Activated T-cell treated with anti-CD3 and anti-CD28 coated beads for 48 hours (primary cell): ENCODE results near the gene PIGBOS1.
"Not testable (repeated sequence)": the region's sequence is repeated elsewhere in the genome, so short reads cannot be mapped to it uniquely, and the experiment has no call there.

Experiments
- DNase-seq: peaks from one replicate; pipeline ENCODE4 v3.0.0-alpha.2; 2020; ENCODE audit warnings: low read depth

PIGBOS1 gene, protein sequence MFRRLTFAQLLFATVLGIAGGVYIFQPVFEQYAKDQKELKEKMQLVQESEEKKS

GRCh38 chr15:55318588-55319494 is at the start of gene PIGBOS1, which contains the start of gene PIGB:
PIGBOS1 (minus strand) TSS chr15:55319123; CDS start chr15:55317792, 1,331 bp downstream.
PIGB (plus strand) TSS chr15:55319222; CDS start chr15:55319251, 29 bp downstream.
- DNase-seq, result peak; percentile 71

DNA sequence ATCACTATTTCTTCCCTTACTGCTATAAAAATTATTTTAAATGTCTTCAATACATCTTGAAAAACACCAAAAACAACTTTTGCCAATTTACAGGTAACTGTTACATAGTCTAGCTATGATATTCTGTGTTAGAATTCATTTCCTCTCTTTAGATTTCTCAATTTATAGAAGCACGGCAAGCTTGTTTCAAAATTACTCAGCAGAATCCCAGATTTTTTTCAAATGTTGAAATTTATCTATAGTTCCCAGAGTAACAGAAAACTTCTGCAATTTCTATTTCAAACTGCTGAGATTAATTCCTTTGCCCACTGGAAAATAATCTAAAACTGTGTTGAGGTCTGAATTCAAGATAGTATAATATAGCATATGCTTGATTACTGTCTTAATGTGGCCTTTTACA is 48.1 kb upstream of the PIGBOS1 start:
- no peak for DNase-seq

GRCh38 chr15:55362641-55363040 is 43.7 kb upstream of the PIGBOS1 start:
- DNase-seq, result no peak

GRCh38 chr15:55361048-55361447 is 42.1 kb upstream of the PIGBOS1 start:
- DNase-seq, result no peak

DNA sequence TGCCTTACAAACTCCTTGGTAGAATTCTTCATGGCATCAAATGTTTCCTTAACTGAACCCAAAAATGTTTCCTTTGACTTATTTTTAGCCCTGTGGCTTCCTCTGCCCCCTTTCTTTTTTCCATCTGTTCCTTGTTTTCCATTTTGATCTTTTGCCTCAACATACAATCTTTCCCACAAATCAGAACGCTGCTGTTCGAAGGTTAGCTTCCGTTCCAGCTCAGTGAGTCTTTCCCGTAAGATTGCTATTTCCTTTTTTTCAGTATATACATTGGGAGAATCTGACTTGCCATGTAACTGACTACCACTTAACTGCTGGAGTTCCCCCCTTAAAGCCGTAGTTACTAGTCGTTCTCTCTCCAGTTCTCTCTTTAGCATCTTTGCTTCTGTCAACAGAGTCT is 41.3 kb upstream of the PIGBOS1 start:
- no peak for DNase-seq

DNA sequence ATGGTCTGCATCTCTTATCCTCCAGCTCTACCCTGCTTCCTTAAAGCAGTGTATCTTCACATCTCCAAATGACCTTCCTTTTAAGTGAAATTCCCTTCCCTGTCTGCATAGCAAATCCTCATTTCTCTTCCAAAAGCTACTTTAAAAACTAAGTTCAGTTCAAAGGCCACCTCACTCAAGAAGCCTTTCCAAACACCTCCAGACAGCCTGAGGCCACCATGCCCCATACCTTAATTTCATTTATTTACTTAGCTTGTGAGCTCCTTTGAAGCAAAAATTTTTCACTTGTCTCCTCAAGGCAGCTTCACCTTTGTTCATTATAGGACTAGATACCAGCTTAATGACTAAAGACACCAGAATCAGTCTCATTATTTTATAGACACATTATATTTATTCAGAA is 39.5 kb upstream of the PIGBOS1 start:
- DNase-seq, result no peak

GRCh38 chr15:55357774-55358173 is 38.9 kb upstream of the PIGBOS1 start:
- DNase-seq, result no peak

DNA sequence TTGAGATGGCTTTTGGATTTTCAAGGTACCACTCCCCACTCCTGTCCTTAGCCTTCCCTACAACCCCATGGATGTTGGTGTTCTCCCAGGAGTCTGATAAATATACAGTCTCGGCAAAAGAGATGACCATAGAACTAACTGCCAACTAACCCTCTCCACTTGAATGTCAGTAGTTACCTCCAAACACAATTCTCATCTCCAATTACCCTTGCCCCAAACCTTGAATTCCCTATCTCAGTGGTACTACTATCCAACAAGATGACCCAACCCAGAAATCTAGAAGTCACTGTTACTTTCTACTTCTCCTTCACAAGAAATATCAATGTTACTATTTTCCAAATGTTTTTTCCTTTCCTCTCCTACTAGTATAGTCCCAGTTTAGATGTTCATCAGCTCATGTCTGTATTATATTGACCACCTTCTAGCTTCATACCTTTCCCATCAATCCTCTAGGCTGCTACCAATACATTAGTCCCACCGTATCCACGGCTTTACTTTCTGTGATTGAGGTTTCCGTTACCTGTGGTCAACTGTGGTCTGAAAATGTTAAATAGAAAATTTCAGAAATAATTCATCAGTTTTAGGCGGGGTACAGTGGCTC is 38.2 kb upstream of the PIGBOS1 start:
- DNase-seq, result no peak

DNA sequence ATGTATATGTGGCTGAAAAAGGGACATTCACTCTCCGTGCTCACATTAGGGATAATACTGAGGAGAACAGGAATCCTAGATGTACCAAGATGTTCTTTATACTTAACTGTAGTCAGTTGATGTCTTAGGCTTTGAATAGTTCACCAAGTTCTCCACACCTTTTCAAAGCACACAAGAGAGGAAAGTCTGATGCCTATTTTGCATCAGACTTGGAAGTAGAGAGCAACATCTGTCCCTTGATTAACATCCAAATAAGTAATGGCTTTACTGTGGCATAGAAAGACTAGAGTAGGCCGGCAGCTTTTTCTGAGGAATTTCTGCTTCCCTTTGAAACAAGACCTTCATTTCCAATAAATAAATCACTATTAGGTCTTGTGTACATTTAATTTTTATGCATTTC is 34.1 kb upstream of the PIGBOS1 start:
- DNase-seq, result no peak

GRCh38 chr15:55349282-55349681 is 30.4 kb upstream of the PIGBOS1 start:
- DNase-seq, result no peak

- no peak for DNase-seq
Measured at GRCh38 chr15:55348281-55348778, 29.4 kb upstream of the PIGBOS1 start.

GRCh38 chr15:55344206-55344605 is 25.3 kb upstream of the PIGBOS1 start:
- no peak for DNase-seq

GRCh38 chr15:55343168-55343567 is 24.2 kb upstream of the PIGBOS1 start:
- no peak for DNase-seq

DNA sequence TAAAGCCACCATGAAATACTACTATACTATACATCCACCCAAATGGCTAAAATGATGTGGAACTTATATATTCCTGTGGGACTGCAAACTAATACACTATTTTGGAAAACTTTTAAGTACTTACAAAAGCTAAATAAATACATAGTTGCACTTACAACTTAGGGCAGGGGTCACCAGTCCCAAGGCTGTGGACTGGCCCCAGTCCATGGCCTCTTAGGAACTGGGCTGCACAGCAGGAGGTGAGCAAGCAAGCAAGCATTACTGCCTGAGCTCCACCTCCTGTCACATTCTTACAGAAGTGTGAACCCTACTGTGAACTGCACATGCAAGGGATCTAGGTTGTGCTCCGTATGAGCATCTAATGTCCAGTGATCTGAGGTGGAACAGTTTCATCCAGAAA is 18.2 kb upstream of the PIGBOS1 start:
- DNase-seq, result no peak

DNA sequence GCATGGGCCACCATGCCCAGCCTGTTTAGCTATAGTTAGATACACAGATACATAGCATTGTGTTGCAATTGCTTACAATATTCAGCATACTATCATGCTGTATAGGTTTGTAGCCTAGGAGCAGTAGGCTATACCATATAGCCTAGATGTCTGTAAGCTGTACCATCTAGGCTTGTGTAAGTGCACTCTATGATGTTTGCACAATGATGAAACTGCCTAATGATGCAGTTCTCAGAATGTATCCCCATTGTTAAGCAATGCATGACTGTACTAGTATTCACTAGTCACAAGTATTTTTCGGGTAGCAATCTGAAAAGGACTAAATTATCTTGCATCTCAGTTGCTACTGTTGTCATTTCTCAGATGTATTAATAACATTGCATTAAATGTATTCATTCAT is 16.1 kb upstream of the PIGBOS1 start:
- no peak for DNase-seq

GRCh38 chr15:55334371-55334770 is 15.4 kb upstream of the PIGBOS1 start:
- no peak for DNase-seq

- DNase-seq, result no peak
Measured at GRCh38 chr15:55327387-55327786, 8.5 kb upstream of the PIGBOS1 start.

DNA sequence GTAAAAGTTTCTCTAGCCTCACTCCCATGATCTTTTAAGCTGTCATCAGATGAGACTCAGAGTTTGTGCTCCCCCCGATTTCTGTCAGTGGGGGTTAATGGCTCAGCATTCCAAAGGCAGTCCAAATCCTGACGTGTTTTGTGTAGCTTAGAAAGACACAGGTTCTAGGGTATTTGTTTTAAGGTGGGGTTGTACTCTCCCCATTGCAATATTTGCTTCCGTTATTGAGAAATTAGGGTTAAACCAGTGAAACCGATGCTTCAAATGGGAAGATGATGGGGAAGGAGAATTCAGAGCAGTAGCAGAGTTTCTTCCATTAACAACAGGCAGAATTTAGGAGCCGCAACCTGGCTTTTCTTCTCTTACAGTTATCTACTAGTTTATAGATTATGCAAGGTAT is 3.5 kb upstream of the PIGBOS1 start:
- no peak for DNase-seq

DNA sequence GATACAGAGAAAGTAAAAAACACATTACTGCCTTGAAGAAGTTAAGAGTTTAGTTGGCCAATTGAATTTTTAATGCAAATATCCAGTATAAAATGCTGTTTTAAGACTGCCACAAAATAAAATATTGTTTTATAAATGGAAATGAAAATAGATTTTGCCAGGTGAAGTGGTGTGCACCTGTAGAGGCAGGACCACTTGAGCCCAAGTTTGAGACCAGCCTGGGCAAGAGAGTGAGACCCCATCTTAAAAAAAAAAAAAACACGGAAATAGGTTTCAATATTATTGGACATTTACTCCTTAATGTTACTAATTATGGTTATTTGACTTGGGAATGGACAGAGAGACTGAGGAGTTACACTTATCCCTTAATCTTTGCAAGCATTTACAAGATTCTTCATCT is 2.0 kb upstream of the PIGBOS1 start:
- no peak for DNase-seq

DNA sequence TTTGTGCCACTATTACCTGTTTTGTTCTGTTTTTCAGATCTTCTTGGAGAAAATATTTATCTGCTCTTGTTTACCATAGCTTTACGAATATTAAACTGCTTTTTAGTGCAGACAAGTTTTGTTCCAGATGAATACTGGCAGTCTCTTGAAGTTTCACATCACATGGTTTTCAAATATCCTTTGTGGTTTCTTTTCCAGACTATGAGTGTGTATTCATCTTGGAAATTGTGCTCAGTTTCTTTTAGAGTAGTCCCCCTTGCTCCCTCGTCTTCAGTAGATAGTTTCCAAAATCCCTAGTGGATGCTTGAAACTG is 1.3 kb upstream of the PIGBOS1 start:
- DNase-seq, result no peak

- no peak for DNase-seq
Measured at GRCh38 chr15:55319537-55320237, 764 bp upstream of the PIGBOS1 start.

GRCh38 chr15:55302801-55303200 is 16.1 kb downstream of the PIGBOS1 start:
- not testable (repeated sequence) for DNase-seq

DNA sequence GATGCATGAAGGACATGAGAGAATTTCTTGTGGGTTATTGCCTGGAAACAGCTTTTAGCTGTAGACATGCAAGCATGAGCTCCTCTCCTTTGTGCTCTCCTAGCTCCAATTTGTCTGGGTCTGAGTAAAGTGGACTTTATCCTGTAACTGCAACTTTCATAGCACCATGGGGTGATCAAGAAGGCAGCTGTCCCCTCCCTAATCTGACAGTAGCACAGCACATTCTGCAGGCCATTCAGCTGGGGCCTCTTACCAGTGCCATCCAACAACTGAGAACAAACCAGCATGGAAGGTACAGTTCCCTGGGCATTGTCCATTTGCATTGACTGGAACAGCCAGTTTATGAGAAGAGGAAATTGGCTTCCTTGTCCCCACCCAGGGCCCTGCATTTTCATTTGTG is 21.6 kb downstream of the PIGBOS1 start:
- DNase-seq, result no peak
